Activated B cell treated with CpG ODN at 0.5 μM for 24 hours (primary cell): ENCODE data around the gene TPX2. TPM values are rescaled to one million over a fixed set of nuclear protein-coding genes. Genes with fewer than 3 reads are reported as not detected.

Experiments used
- ATAC-seq: fragments of 200-7000 bp; cut with Tn5 transposase; one replicate; pipeline ENCODE4 v1.10.0; 2021; ENCODE audit warnings: low read depth, mild to moderate bottlenecking, moderate library complexity
- CTCF ChIA-PET: fragments of 350-600 bp; sonication (Branson Sonifier 250); formaldehyde crosslinking; loops from one replicate; lab custom pipeline; 2021; ENCODE audit warnings: antibody characterized with exemption; lab: Charles Lee
- POLR2A ChIA-PET: fragments of 350-600 bp; sonication (Branson Sonifier 250); formaldehyde crosslinking; loops from one replicate; lab custom pipeline; 2021; ENCODE audit warnings: antibody characterized with exemption; lab: Charles Lee
- DNase-seq: peaks from one replicate; pipeline ENCODE4 v3.0.0; 2022
- H3K27ac Mint-ChIP-seq: one replicate; pipeline ENCODE4 v1.8.0; 2020; ENCODE audit warnings: mixed read lengths
- H3K27me3 Mint-ChIP-seq: one replicate; pipeline ENCODE4 v1.8.0; 2021; ENCODE audit warnings: mixed read lengths
- H3K36me3 Mint-ChIP-seq: one replicate; pipeline ENCODE4 v1.8.0; 2021; ENCODE audit warnings: low read depth, mixed read lengths
- H3K4me1 Mint-ChIP-seq: one replicate; pipeline ENCODE4 v1.8.0; 2021; ENCODE audit warnings: mixed read lengths
- H3K4me3 Mint-ChIP-seq: one replicate; pipeline ENCODE4 v1.8.0; 2020; ENCODE audit warnings: mild to moderate bottlenecking, mixed read lengths
- H3K9me3 Mint-ChIP-seq: one replicate; pipeline ENCODE4 v1.8.0; 2020; ENCODE audit warnings: mixed read lengths
- intact Hi-C: fragments of 100-400 bp; cut with micrococcal nuclease; formaldehyde crosslinking; loops from one replicate; pipeline ENCODE4 v1.15.1; 2024
- total RNA-seq: library from RNA; stranded (reverse); gene quantifications from 2 replicates; pipeline ENCODE4 v1.2.3, GENCODE V29; 2022
- TF ChIP-seq, protein P1 (sequence below): fragments of 200-600 bp; IDR thresholded peaks from one replicate; pipeline ENCODE4 v1.8.0; 2022; ENCODE audit warnings: antibody characterized with exemption, mild to moderate bottlenecking

TPX2 gene
- total RNA-seq, 1 donor from 2014 or later = 2.8 TPM

- ChIA-PET POLR2A (no interaction called here), CTCF (no interaction called here)
- no peak for ATAC-seq
- H3K4me1 Mint-ChIP-seq = peaks cover 6% of the 10 kb centered on the region
- TF ChIP-seq, protein P1, sequence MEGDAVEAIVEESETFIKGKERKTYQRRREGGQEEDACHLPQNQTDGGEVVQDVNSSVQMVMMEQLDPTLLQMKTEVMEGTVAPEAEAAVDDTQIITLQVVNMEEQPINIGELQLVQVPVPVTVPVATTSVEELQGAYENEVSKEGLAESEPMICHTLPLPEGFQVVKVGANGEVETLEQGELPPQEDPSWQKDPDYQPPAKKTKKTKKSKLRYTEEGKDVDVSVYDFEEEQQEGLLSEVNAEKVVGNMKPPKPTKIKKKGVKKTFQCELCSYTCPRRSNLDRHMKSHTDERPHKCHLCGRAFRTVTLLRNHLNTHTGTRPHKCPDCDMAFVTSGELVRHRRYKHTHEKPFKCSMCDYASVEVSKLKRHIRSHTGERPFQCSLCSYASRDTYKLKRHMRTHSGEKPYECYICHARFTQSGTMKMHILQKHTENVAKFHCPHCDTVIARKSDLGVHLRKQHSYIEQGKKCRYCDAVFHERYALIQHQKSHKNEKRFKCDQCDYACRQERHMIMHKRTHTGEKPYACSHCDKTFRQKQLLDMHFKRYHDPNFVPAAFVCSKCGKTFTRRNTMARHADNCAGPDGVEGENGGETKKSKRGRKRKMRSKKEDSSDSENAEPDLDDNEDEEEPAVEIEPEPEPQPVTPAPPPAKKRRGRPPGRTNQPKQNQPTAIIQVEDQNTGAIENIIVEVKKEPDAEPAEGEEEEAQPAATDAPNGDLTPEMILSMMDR = no peak
- no peaks in the 10 kb centered on the region for H3K27me3 Mint-ChIP-seq
- H3K4me3 Mint-ChIP-seq = no peak overlapping the region
- no peak for DNase-seq
- no peaks in the 10 kb centered on the region for H3K36me3 Mint-ChIP-seq
- H3K9me3 Mint-ChIP-seq = no peaks in the 10 kb centered on the region
- H3K27ac Mint-ChIP-seq = no peak overlapping the region
- intact Hi-C loops = no loop called here
These were observed 62.4 kb downstream of the TPX2 start for GRCh38 chr20:31801508-31801907.

GRCh38 chr20:31803552-31804291, 64.6 kb downstream of the TPX2 start:
- ATAC-seq (no peak), DNase-seq (no peak)
- Mint-ChIP-seq H3K4me1 (peaks cover 16% of the 10 kb centered on the region), H3K27ac (no peak overlapping the region), H3K9me3 (no peaks in the 10 kb centered on the region), H3K4me3 (no peak overlapping the region), H3K27me3 (no peaks in the 10 kb centered on the region), H3K36me3 (no peaks in the 10 kb centered on the region)
- CTCF ChIA-PET = no interaction called here
- POLR2A ChIA-PET = no interaction called here
- intact Hi-C loops = no loop called here
- TF ChIP-seq, protein P1 = no peak

DNA sequence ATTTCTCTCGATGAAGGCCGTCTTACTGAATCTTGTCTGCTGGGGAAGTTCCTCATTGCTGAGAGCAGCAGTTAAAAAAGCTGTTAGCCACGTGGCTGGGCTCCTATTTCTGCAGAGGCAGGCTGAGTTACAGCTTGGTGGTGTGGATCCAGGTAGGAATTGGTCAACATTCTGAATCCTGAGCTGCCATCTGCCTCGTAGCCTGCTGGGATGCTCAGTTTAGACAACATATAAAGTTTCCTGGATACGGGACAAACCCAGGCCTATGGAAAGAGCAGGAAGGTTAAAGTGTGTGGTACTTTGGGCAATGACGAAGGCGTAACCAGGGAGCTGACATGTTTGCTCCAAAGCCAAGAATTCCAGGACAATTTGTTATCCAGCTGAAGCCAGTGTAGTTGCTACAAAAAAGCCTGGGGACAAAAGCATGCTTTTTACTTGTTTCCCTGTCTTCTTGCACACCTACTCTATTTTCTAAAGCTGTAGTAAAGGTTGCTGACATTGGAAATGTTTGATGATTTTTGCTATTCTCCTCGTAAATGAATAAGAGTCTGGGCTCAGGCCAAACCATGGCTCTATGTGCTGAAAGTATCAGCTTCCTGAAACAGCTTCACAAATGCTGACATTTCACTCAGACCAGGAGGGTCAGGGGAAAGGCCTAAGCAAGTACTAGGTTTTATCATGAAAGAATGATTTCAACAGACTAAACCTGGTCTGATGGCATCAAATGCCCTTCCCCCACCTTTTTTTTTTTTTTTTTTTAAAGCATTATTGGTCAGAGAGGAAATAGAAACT, 67.7 kb downstream of the TPX2 start:
- ATAC-seq (no peak), DNase-seq (no peak)
- Mint-ChIP-seq H3K27ac (no peak overlapping the region), H3K4me3 (no peak overlapping the region), H3K9me3 (no peaks in the 10 kb centered on the region), H3K27me3 (no peaks in the 10 kb centered on the region), H3K4me1 (peaks cover 20% of the 10 kb centered on the region), H3K36me3 (no peaks in the 10 kb centered on the region)
- intact Hi-C loops = no loop called here
- CTCF ChIA-PET = interaction anchor here (1.8 kb wide), 1 partner anchor 17 kb away, joined by 5 read pairs; no protein-coding TSS in a partner anchor
- POLR2A ChIA-PET = interaction anchor here (0.7 kb wide), 1 partner anchor 122 kb away, joined by 3 read pairs; no protein-coding TSS in a partner anchor
- TF ChIP-seq, protein P1 = no peak

DNA sequence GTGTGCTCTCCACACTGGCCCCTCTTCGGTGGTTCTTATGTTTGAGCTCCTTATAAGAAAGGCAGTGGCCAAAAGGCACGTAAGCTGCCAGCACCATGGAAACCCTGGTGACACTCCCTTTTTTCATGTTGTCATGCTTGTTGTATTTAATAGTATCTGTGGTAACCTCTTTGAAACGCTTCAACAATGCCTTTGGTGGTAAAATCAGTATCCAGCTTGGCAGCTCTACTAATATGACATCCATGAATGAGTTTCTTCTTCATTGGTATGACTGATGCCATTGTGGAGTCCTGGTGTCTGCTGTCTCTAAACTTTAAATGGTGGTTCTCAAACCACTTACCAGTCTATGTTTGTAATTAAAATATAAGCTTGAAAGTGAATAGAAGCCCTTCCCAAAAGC, 69.4 kb downstream of the TPX2 start:
- ChIA-PET CTCF (interaction anchor here (1.2 kb wide), 1 partner anchor 15 kb away, joined by 4 read pairs; no protein-coding TSS in a partner anchor), POLR2A (no interaction called here)
- intact Hi-C loops = no loop called here
- no peak overlapping the region for H3K4me3 Mint-ChIP-seq
- ATAC-seq (no peak), DNase-seq (no peak)
- no peaks in the 10 kb centered on the region for H3K27me3 Mint-ChIP-seq
- H3K27ac Mint-ChIP-seq = no peak overlapping the region
- H3K4me1 Mint-ChIP-seq = peaks cover 20% of the 10 kb centered on the region
- no peaks in the 10 kb centered on the region for H3K36me3 Mint-ChIP-seq
- TF ChIP-seq, protein P1 = no peak
- no peaks in the 10 kb centered on the region for H3K9me3 Mint-ChIP-seq

- no peak overlapping the region for H3K4me3 Mint-ChIP-seq
- POLR2A ChIA-PET = no interaction called here
- no peak for DNase-seq
- ATAC-seq = no peak
- CTCF ChIA-PET = no interaction called here
- TF ChIP-seq, protein P1 = no peak
- no peaks in the 10 kb centered on the region for H3K9me3 Mint-ChIP-seq
- H3K4me1 Mint-ChIP-seq = peaks cover 20% of the 10 kb centered on the region
- intact Hi-C loops = no loop called here
- no peaks in the 10 kb centered on the region for H3K27me3 Mint-ChIP-seq
- H3K27ac Mint-ChIP-seq = no peak overlapping the region
- no peaks in the 10 kb centered on the region for H3K36me3 Mint-ChIP-seq
These were observed 70.6 kb downstream of the TPX2 start for GRCh38 chr20:31809661-31810060.
